GM04504 (cell line): ENCODE results near the gene RDH8.
"Not testable (repeated sequence)": the region's sequence is repeated elsewhere in the genome, so short reads cannot be mapped to it uniquely, and the experiment has no call there.

ENCODE experiments used
- DNase-seq: peaks from one replicate; pipeline ENCODE4 v3.0.0-alpha.2; 2012; ENCODE audit warnings: low read depth

Gene RDH8

GRCh38 chr19:10005632-10006334, 7.5 kb upstream of the RDH8 start:
- DNase-seq: no peak

GRCh38 chr19:10006335-10006708, 7.0 kb upstream of the RDH8 start:
- peak; percentile 50 for DNase-seq

- no peak for DNase-seq
Observed at GRCh38 chr19:10006752-10007323, 6.4 kb upstream of the RDH8 start.

GRCh38 chr19:10007371-10008183, 5.7 kb upstream of the RDH8 start:
- peak; percentile 83 for DNase-seq

GRCh38 chr19:10008184-10008765, 5.0 kb upstream of the RDH8 start:
- no peak for DNase-seq

GRCh38 chr19:10009714-10010224, 3.5 kb upstream of the RDH8 start:
- DNase-seq: no peak

- DNase-seq: peak; percentile 63
Observed at GRCh38 chr19:10010247-10010691, 3.0 kb upstream of the RDH8 start, which contains the start of gene COL5A3. COL5A3 (minus strand) TSS chr19:10010504; CDS start chr19:10010385, 119 bp downstream.

- no peak for DNase-seq
Observed at GRCh38 chr19:10010939-10011338, 2.3 kb upstream of the RDH8 start.

- no peak for DNase-seq
Observed at GRCh38 chr19:10011974-10012373, 1.3 kb upstream of the RDH8 start.

GRCh38 chr19:10013834-10014618, 743 bp downstream of the RDH8 start:
- DNase-seq: no peak

GRCh38 chr19:10018263-10018662, 5.0 kb downstream of the RDH8 start:
- DNase-seq: peak; percentile 24

GRCh38 chr19:10018786-10019185, 5.5 kb downstream of the RDH8 start:
- DNase-seq: no peak

- DNase-seq: no peak
Observed at GRCh38 chr19:10019246-10019645, 6.0 kb downstream of the RDH8 start.

GRCh38 chr19:10020851-10021250, 7.6 kb downstream of the RDH8 start:
- no peak for DNase-seq

GRCh38 chr19:10021446-10021845, 8.2 kb downstream of the RDH8 start:
- no peak for DNase-seq

- no peak for DNase-seq
Observed at GRCh38 chr19:10021863-10022262, 8.6 kb downstream of the RDH8 start.

GRCh38 chr19:10023096-10023495, 9.8 kb downstream of the RDH8 start:
- DNase-seq: not testable (repeated sequence)

- DNase-seq: no peak
Observed at GRCh38 chr19:10026744-10027143, 13.5 kb downstream of the RDH8 start.

GRCh38 chr19:10027158-10027997, 14.1 kb downstream of the RDH8 start:
- DNase-seq: peak; percentile 83

GRCh38 chr19:10033614-10034013, 20.3 kb downstream of the RDH8 start:
- DNase-seq: no peak
